HG03064 (cell line): ENCODE measurements around the gene TSPAN18.

Experiments
- ATAC-seq: cut with Tn5 transposase; IDR thresholded peaks from one replicate; pipeline ENCODE4 v1.9.1; 2021; ENCODE audit warnings: low read depth; ENCODE audit not compliant: unreplicated experiment

The TSPAN18 gene

DNA sequence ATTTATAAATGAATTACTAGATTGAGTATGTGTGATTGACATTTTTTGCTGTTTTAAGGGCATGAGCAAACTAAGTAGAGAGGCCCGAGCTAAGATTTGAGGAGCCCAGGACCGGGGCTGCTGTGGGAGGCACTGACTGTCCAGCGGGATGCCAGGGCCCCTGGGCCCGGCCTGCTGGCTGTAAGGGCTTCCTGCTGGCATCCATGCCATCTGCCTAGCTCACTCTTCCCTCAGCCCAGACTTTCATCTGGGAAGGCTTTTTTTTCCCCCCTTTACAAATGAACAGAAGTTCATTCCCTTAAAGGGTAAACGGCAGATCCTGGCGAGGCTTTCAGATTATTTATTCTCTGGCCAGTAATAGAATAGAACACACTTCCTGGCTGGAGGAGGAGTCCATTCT lies 239.9 kb downstream of the TSPAN18 start:
- no peak for ATAC-seq

GRCh38 chr11:44967930-44968496 lies 241.3 kb downstream of the TSPAN18 start:
- no peak for ATAC-seq

- ATAC-seq, result no peak
Measured at GRCh38 chr11:44968510-44968909, 241.7 kb downstream of the TSPAN18 start.

- no peak for ATAC-seq
Measured at GRCh38 chr11:44969651-44970252, 243.0 kb downstream of the TSPAN18 start.

DNA sequence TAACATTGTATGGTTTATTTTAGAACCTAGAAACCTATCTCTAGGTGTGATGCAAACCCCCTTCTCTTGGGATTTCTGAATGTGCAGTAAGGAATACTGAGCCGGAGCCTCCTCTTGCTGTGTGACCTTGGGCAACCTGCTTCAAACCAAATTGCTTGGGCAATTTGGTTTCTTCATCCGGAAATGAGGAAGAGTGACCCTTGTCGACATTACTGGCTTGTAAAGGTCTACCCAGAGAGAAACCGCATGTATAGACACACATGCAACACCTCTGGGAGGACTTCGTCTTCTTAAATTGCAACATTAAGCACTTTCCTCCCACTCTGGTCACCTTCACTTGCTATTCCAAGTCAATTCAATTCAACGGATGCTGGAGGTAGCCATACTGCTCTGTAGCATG lies 243.5 kb downstream of the TSPAN18 start:
- no peak for ATAC-seq

GRCh38 chr11:44971185-44971584 lies 244.4 kb downstream of the TSPAN18 start:
- ATAC-seq, result no peak

GRCh38 chr11:44972746-44973435 lies 246.1 kb downstream of the TSPAN18 start:
- ATAC-seq, result no peak

GRCh38 chr11:44973632-44974401 lies 247.1 kb downstream of the TSPAN18 start:
- ATAC-seq, result no peak

DNA sequence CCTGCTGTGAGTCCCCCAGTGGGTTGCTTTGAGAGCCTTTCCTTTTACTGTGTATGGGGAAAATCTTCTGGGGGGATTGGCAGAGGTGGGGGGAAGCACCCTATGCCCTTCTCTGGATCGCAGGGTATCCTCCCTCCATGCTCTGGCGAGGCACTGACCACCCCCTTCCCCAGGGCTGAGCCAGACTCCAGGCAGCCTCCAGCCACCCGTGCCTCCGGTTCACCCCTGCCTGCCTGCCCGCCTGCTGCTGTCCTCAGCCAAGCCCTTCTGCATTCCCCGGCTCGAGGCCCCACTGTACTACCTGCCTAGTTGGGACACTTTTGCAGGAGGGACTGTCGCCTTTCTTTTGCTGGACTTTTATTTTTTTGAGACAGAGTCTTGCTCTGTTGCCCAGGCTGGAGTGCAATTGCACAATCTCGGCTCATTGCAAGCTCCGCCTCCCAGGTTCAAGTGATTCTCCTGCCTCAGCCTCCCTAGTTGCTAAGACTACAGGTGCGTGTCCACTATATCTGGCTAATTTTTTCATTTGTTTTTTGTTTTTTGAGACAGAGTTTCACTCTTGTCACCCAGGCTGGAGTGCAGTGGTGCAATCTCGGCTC lies 247.7 kb downstream of the TSPAN18 start:
- no peak for ATAC-seq

DNA sequence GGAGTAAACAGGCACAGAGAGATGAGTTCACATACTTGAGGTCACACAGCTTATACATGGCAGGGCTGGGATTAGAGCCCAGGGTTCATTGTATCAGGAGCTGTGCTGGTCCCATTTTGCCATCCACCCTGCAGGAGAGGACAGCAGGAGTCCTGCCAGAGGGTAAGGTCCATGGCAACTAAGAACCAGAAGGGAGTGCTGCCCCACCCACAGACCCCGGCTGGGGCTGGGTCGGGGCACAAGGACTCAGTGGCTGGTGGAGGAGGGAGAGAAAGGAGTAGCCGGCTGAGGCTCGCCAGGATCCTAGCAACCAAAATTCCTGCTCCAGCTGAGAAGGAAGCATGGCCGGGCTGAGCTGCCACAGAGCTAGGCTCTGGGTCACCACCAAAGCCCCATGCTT lies 249.8 kb downstream of the TSPAN18 start:
- ATAC-seq, result no peak

DNA sequence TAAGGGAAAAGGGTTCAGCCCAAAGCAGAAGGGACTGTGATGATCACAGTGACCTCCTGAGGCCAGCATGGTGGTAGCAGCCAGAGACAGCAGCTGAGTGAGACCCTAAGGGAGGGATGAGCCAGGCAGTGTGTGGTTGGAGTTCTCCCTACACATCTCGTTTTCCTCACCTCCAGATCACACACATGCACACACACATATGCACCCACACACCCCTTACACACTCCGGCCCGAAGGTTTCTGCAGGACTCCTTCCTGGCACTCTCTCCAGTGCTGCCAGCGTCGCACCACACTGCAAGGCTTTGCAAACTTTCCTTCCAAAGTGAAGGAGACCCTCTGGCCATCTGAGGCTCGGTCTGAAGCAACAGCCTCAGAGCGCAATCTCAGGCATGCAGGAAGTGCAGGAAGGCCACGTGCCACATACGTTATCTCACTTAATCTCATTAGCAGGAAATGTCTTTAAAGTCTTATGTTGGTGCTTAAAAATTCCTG lies 250.8 kb downstream of the TSPAN18 start:
- ATAC-seq, result no peak

DNA sequence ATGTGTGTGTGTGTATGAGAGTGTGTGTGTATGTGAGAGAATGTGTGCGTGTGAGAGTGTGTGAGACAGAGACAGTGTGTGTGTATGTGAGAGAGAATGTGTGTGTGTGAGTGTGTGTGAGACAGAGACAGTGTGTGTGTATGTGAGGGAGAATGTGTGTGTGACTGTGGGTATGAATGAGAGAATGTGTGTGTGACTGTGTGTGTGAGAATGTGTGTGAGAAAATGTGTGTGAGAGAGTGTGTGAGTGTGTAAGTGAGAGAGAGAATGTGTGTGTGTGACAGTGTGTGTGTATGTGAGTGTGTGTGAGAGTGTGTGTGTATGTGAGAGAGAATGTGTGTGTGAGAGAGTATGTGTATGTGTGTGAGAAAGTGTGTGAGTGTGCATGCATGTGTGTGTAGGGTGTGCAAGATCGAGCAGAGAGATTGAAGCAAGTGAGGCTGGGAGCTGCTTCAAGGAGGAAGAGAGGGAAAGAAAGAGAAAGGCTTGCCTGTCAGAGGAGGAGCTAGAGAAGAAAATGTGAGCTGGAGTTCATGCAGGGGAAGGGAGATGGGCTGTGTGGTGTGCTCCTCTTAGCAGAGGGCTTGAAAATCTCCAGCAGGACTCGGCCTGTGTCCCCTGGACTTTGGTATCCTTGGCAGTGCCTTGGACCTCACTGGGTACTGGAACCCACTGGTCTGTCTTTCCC lies 251.7 kb downstream of the TSPAN18 start:
- no peak for ATAC-seq

DNA sequence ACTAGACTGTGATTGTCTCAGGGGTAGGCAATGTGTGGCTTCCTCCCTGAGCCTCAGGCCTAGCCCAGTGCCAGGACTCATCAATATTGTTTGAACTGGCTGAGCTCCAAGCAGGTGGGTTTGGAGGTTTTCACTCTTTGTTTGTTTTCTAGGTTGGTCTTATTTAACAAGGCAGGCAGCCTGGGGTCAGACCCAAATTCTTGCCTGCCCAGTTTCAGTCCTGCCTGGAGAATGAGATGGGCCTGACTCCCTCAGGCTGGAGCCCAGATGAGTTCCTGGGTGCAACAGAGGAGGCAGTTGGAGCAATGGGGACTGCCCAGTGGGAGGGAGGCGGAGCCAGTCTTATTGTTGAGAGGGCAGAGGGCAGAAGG lies 252.2 kb downstream of the TSPAN18 start:
- ATAC-seq, result no peak

- ATAC-seq, result no peak
Measured at GRCh38 chr11:44979543-44980399, 253.0 kb downstream of the TSPAN18 start.

- ATAC-seq, result no peak
Measured at GRCh38 chr11:44980533-44981427, 254.0 kb downstream of the TSPAN18 start.
